Measurements from ENCODE around the gene LAPTM4A.

DNA sequence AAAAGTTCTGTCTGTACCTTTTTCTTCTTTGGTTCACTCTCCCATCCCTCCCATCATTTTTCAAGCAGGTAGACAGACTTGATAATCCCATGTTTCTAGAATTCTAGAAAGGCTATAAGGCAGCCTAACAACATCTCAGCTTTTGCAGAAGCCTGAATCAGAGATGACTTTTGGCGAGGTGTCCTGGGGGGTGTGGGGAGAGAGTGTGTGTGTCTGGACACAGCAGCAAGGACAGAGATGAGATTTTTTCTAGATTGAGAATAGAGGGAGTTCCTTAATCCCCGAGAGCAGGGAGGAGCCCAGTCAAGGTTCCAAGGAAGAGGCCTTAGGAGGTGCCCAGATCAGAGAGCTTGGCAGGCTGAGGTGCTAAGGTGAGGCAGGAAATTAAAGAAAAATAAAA, 22.0 kb upstream of the LAPTM4A start:
- TF ChIP-seq, protein P1, sequence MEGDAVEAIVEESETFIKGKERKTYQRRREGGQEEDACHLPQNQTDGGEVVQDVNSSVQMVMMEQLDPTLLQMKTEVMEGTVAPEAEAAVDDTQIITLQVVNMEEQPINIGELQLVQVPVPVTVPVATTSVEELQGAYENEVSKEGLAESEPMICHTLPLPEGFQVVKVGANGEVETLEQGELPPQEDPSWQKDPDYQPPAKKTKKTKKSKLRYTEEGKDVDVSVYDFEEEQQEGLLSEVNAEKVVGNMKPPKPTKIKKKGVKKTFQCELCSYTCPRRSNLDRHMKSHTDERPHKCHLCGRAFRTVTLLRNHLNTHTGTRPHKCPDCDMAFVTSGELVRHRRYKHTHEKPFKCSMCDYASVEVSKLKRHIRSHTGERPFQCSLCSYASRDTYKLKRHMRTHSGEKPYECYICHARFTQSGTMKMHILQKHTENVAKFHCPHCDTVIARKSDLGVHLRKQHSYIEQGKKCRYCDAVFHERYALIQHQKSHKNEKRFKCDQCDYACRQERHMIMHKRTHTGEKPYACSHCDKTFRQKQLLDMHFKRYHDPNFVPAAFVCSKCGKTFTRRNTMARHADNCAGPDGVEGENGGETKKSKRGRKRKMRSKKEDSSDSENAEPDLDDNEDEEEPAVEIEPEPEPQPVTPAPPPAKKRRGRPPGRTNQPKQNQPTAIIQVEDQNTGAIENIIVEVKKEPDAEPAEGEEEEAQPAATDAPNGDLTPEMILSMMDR (conservative IDR thresholded peaks at IDR 0.05 in 1 of 2, IDR thresholded peaks at IDR 0.05 in 1 of 2; ENCODE audit: extremely low read depth in 1 of 2, insufficient read depth in 1 of 2, low read depth in 1 of 2, low read length in 2 of 2), result no peak
- no peak for TF ChIP-seq EZH2 (IDR thresholded peaks at IDR 0.05; ENCODE audit: borderline replicate concordance, low read length)
